ENCODE measurements around the gene MUL1.
A peak's percentile ranks its signal among the peaks of the same experiment; 100 is the strongest.
"Not testable (repeated sequence)": the region's sequence is repeated elsewhere in the genome, so short reads cannot be mapped to it uniquely, and the experiment has no call there.

The MUL1 gene

DNA sequence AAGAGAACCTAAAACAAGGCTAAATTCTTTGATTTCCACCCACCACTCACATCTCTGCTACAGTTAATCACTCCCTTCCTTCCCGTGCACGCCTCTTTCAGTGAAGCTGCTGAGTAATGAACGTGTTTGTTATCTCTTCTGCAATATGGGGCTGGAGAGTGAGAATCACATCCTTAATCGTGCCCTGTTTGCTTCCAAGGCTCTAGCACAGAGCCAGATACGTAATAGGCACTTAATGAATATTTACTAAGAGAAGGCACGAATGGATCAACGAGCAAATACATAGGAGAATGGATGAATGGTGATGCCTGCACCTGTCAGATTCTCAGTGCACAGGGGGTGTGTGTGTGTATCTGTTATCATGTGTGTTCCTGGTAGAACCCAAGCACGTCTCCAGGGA is 22.4 kb upstream of the MUL1 start:
- Histone ChIP-seq H3K9ac (ENCODE audit: insufficient read length, low read depth) (no peak overlapping the region), H3K9me3 (ENCODE audit: insufficient read depth, low read length) (no peaks in the 10 kb centered on the region), H3K4me3 (ENCODE audit: insufficient read length, low read depth) (no peak overlapping the region), H3K36me3 (ENCODE audit: insufficient read depth, insufficient read length, low read length) (no peaks in the 10 kb centered on the region), H3K4me1 (ENCODE audit: insufficient read depth, insufficient read length) (no peaks in the 10 kb centered on the region), H3K27me3 (ENCODE audit: insufficient read depth, insufficient read length) (no peaks in the 10 kb centered on the region)
- no peak for TF ChIP-seq SUZ12 (IDR thresholded peaks at IDR 0.05; ENCODE audit: extremely low read depth, insufficient read depth, insufficient read length)
- no peak for TF ChIP-seq ZNF274 (IDR thresholded peaks at IDR 0.05; ENCODE audit: low read depth, low read length)
- TF ChIP-seq YY1 (IDR thresholded peaks at IDR 0.05; ENCODE audit: insufficient read depth, insufficient read length) = no peak
- no peak for DNase-seq (ENCODE audit: low read depth, low spot score)

DNA sequence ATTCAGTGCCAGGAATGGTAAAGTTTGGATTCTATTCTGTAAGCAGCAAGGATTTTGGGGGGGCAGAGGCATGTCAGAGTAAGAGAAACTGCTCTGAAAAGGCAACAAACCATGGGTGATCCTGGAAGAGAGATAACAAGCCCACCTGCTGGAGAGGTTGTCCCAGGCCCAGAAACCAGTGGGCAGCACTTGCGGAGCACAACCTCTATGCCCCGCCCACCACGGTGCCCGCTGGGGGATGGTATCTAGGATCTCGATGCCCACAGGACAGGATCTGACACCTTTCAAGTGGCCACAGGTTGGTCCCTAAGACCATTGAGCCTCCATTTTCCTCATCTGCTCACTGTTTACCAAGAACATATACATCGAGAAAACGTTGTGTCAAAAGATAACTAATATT is 20.3 kb upstream of the MUL1 start:
- H3K4me1 ChIP-seq (ENCODE audit: insufficient read depth, insufficient read length) = no peaks in the 10 kb centered on the region
- DNase-seq (ENCODE audit: low read depth, low spot score) = no peak
- H3K9ac ChIP-seq (ENCODE audit: insufficient read length, low read depth) = no peak overlapping the region
- no peak for TF ChIP-seq ZNF274 (IDR thresholded peaks at IDR 0.05; ENCODE audit: low read depth, low read length)
- no peak for TF ChIP-seq YY1 (IDR thresholded peaks at IDR 0.05; ENCODE audit: insufficient read depth, insufficient read length)
- TF ChIP-seq SUZ12 (IDR thresholded peaks at IDR 0.05; ENCODE audit: extremely low read depth, insufficient read depth, insufficient read length) = no peak
- H3K36me3 ChIP-seq (ENCODE audit: insufficient read depth, insufficient read length, low read length) = no peaks in the 10 kb centered on the region
- no peaks in the 10 kb centered on the region for H3K27me3 ChIP-seq (ENCODE audit: insufficient read depth, insufficient read length)
- no peak overlapping the region for H3K4me3 ChIP-seq (ENCODE audit: insufficient read length, low read depth)
- H3K9me3 ChIP-seq (ENCODE audit: insufficient read depth, low read length) = no peaks in the 10 kb centered on the region

DNA sequence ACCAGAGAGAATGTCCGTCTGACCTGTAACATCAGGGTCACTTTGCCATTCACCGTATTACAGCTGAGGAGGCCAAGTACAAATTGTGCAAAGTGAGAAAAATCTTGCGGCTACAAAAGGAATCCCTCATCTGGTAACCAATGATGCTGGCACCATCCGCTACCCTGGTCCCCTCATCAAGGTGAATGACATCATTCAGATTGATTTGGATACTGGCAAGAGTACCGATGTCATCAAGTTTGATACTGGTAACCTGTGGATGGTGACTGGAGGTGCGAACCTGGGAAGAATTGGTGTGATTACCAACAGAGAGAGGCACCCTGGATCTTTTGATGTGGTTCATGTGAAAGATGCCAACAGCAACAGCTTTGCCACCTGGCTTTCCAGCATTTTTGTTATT is 18.3 kb upstream of the MUL1 start:
- H3K36me3 ChIP-seq (ENCODE audit: insufficient read depth, insufficient read length, low read length) = no peaks in the 10 kb centered on the region
- H3K9ac ChIP-seq (ENCODE audit: insufficient read length, low read depth) = no peak overlapping the region
- no peak overlapping the region for H3K4me3 ChIP-seq (ENCODE audit: insufficient read length, low read depth)
- no peaks in the 10 kb centered on the region for H3K9me3 ChIP-seq (ENCODE audit: insufficient read depth, low read length)
- no peak for DNase-seq (ENCODE audit: low read depth, low spot score)
- no peaks in the 10 kb centered on the region for H3K27me3 ChIP-seq (ENCODE audit: insufficient read depth, insufficient read length)
- no peaks in the 10 kb centered on the region for H3K4me1 ChIP-seq (ENCODE audit: insufficient read depth, insufficient read length)
- TF ChIP-seq SUZ12 (IDR thresholded peaks at IDR 0.05; ENCODE audit: extremely low read depth, insufficient read depth, insufficient read length) = no peak
- no peak for TF ChIP-seq ZNF274 (IDR thresholded peaks at IDR 0.05; ENCODE audit: low read depth, low read length)
- no peak for TF ChIP-seq YY1 (IDR thresholded peaks at IDR 0.05; ENCODE audit: insufficient read depth, insufficient read length)

DNA sequence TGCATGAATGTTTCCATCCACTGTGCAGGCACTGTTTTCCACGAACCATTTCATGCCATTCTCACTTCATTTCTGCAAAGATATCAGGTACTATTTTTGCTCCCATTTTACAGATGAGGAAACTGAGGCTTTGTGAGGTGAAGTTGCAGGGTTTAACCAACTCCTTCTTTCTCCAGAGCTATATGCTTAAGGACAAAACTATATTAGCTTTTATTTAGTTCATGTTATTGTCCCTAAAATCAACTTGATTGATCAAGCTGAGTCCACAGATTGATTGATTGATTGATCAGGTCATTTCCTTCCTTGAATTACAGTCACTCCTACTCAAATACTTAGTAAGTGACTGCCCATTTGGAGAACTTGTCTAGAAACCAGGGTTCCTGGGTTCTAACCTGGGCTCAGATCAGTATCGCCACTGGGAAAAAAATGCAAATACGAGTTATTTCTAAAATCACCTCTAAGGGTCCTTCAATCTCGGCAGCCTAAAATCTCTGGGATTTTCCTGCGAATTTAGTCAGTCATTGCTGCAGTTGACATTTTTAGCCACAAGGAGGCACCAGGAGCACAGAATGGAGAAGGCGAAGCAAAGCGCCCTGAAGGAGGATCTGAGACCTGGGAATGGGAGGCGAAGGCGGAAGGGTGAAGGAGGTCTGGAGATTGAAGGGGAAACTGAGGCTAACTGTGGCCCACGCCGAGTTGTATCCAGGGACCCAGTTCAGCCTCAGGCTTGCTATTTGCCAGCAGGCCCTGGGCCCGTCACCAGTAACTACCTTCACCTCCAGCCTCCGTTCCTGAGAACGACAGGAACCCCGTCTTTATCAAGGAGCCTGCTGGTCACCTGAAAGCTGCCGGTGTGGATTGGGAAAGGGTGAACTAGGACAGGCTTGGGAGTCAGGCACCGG is 14.3 kb upstream of the MUL1 start:
- no peak overlapping the region for H3K4me3 ChIP-seq (ENCODE audit: insufficient read length, low read depth)
- DNase-seq (ENCODE audit: low read depth, low spot score) = peak; percentile 64

DNA sequence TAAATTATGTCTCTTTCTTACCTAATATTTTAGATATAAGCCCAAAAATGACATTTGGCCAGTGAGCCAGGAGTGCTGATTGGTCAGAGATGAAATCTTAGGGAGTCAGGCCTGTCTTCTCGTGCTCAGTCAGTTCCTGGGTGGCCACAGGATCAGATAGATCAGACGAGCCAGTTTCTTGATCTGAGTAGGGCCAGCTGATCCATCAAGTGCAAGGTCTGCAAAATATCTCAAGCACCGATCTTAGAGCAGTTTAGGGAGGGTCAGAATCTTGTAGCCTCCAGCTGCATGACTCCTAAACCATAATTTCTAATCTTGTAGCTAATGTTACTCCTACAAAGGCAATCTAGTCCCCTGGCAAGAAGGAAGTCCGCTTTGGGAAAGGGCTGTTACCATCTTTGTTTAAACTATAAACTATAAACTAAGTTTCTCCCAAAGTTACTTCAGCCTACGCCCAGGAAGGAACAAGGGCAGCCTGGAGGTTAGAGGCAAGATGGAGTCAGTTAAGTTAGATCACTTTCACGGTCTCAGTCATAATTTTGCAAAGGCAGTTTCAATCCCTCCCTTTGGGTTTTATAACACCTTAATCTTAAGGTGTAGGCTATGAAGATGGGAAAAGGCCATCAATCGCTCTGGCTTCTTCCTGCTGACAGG is 11.8 kb upstream of the MUL1 start:
- not testable (repeated sequence) for H3K9me3 ChIP-seq (ENCODE audit: insufficient read depth, low read length); DNase-seq (ENCODE audit: low read depth, low spot score); H3K27me3 ChIP-seq (ENCODE audit: insufficient read depth, insufficient read length); H3K4me1 ChIP-seq (ENCODE audit: insufficient read depth, insufficient read length); H3K9ac ChIP-seq (ENCODE audit: insufficient read length, low read depth); H3K4me3 ChIP-seq (ENCODE audit: insufficient read length, low read depth); H3K36me3 ChIP-seq (ENCODE audit: insufficient read depth, insufficient read length, low read length)

More for the DNA sequence above, 14.3 kb upstream of the MUL1 start:
- H3K9me3 ChIP-seq (ENCODE audit: insufficient read depth, low read length) = no peaks in the 10 kb centered on the region
- H3K27me3 ChIP-seq (ENCODE audit: insufficient read depth, insufficient read length) = no peaks in the 10 kb centered on the region
- peak overlapping the region; percentile 10 for H3K9ac ChIP-seq (ENCODE audit: insufficient read length, low read depth)
- H3K4me1 ChIP-seq (ENCODE audit: insufficient read depth, insufficient read length) = no peaks in the 10 kb centered on the region
- TF ChIP-seq YY1 (IDR thresholded peaks at IDR 0.05; ENCODE audit: insufficient read depth, insufficient read length) (no peak), ZNF274 (IDR thresholded peaks at IDR 0.05; ENCODE audit: low read depth, low read length) (no peak), SUZ12 (IDR thresholded peaks at IDR 0.05; ENCODE audit: extremely low read depth, insufficient read depth, insufficient read length) (no peak)
- no peaks in the 10 kb centered on the region for H3K36me3 ChIP-seq (ENCODE audit: insufficient read depth, insufficient read length, low read length)

DNA sequence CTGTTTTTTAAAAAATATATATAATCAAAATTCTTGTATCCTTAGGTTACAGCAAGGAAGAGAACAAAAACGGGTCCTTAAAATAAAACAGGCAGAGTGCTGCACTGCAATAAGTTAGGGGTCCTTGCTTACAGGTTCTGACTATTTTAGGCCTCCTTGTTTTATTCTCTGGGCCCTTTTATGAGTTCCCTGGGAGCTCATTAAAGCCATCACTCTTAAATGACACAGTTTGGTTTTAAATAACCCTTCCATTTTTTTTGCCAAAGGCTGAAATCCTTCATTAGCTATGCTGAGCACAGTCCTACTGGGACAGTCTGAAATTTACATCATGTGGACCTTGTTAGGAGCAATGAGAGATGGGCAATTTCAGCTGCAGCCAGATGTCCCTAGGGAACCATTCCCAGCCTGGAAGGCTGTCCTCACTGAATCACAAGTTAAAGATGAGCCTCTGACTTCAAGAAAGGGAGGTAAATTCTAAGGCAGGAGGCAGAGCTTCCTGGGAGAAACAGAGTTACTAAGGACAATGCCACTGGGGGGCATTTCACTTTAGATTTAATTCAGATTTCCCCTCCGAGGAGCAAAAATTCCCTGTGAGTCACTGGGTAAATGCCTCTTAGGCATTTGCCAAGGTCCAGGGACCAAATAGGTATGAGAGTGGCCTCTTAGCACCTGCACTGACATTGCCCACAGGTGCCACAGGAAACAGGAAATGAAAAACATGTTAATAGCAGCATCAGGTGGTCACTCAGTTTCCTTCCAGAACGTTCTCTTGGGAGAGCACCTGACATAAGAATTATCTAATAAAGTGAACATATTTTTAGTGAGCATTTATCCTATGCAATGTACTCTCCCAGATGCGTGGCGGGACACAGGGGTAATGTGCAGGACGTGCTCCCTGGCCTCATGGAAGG is 3.8 kb upstream of the MUL1 start:
- H3K9ac ChIP-seq (ENCODE audit: insufficient read length, low read depth) = no peak overlapping the region
- no peak for DNase-seq (ENCODE audit: low read depth, low spot score)
- no peak overlapping the region for H3K4me3 ChIP-seq (ENCODE audit: insufficient read length, low read depth)
- H3K9me3 ChIP-seq (ENCODE audit: insufficient read depth, low read length) = no peaks in the 10 kb centered on the region
- no peaks in the 10 kb centered on the region for H3K36me3 ChIP-seq (ENCODE audit: insufficient read depth, insufficient read length, low read length)
- H3K4me1 ChIP-seq (ENCODE audit: insufficient read depth, insufficient read length) = no peaks in the 10 kb centered on the region
- no peaks in the 10 kb centered on the region for H3K27me3 ChIP-seq (ENCODE audit: insufficient read depth, insufficient read length)
- TF ChIP-seq ZNF274 (IDR thresholded peaks at IDR 0.05; ENCODE audit: low read depth, low read length) = no peak

DNA sequence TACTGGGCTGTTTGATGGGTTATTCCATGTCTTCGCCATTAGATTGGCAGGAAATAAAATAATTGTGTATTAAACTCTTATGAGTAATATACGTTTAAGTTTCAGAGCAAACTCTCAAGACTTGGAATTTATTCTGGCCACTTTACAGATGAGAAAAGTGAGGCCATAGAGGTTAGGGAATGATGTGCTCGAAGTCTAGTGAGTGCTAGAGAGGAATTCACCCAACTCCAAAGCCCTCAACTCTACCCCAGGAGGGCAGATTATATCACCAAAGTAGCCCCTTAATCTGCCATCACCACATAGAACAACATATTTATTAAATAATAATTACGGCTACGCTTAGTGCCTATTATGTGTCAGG is 440 bp upstream of the MUL1 start:
- Histone ChIP-seq H3K36me3 (ENCODE audit: insufficient read depth, insufficient read length, low read length) (peaks cover 9% of the 10 kb centered on the region), H3K4me3 (ENCODE audit: insufficient read length, low read depth) (peak overlapping the region; percentile 92), H3K27me3 (ENCODE audit: insufficient read depth, insufficient read length) (no peaks in the 10 kb centered on the region), H3K9ac (ENCODE audit: insufficient read length, low read depth) (peak overlapping the region; percentile 72), H3K4me1 (ENCODE audit: insufficient read depth, insufficient read length) (no peaks in the 10 kb centered on the region), H3K9me3 (ENCODE audit: insufficient read depth, low read length) (no peaks in the 10 kb centered on the region)
- DNase-seq (ENCODE audit: low read depth, low spot score) = no peak
- TF ChIP-seq YY1 (IDR thresholded peaks at IDR 0.05; ENCODE audit: insufficient read depth, insufficient read length) = no peak
- no peak for TF ChIP-seq ZNF274 (IDR thresholded peaks at IDR 0.05; ENCODE audit: low read depth, low read length)
- no peak for TF ChIP-seq SUZ12 (IDR thresholded peaks at IDR 0.05; ENCODE audit: extremely low read depth, insufficient read depth, insufficient read length)

All from NT2/D1 (cell line).